ENCODE measurements around the gene ZNF184.

The ZNF184 gene

GRCh38 chr6:27419363-27419762 lies 53.5 kb downstream of the ZNF184 start:
- DNase-seq: no peak

- DNase-seq: no peak
Observed at GRCh38 chr6:27415898-27416297, 57.0 kb downstream of the ZNF184 start.

GRCh38 chr6:27414996-27415395 lies 57.9 kb downstream of the ZNF184 start:
- no peak for DNase-seq

DNA sequence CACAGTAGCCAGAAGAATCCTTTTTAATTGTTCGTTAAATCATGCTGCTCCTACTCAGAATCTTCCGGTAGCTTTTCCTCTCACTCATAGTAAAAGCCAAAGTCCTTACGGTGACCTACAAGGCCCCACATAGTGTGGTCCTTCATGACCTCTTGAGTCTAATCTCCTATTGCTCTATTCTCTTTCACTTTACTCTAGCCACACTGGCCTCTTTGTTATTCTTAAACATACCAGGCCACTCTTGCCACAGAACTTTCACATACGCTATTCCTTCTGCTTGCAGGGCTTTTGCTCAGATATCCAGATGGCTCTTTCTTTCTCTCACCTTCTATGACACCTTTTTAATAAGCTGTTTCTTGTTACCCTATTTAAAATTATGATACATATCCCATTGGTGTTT lies 58.6 kb downstream of the ZNF184 start:
- no peak for DNase-seq

DNA sequence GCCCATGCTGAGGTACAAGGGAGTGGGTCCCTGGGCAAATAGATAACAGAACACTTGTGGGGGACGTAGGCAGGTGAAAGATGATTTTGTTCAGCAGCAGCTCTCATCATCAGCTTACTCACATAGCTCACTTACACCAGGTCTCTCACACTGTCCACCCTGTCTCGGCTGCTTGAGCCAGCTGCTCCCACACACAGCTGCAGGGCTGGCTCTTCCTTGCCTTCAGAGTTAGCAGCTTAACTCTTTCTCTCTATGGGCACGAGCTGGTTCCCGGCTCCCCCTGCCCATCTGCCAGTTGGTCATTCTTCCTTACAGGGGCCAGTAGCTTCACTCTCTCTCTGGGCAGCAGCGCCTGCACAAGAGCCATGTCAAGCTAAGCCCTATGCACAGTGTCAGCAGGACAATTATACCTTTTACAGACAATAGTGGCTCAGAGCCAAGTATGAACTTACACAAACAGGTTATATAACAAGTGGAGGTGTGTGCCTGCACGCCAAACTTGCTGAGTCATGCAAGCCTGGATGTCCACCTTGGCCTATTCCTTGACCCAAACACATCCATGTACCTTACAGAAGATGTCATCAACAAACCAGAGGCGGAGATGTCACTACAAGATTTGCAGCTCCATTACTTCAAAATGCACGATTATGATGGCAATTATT lies 65.6 kb downstream of the ZNF184 start:
- DNase-seq: no peak

- no peak for DNase-seq
Observed at GRCh38 chr6:27406085-27406484, 66.8 kb downstream of the ZNF184 start.

DNA sequence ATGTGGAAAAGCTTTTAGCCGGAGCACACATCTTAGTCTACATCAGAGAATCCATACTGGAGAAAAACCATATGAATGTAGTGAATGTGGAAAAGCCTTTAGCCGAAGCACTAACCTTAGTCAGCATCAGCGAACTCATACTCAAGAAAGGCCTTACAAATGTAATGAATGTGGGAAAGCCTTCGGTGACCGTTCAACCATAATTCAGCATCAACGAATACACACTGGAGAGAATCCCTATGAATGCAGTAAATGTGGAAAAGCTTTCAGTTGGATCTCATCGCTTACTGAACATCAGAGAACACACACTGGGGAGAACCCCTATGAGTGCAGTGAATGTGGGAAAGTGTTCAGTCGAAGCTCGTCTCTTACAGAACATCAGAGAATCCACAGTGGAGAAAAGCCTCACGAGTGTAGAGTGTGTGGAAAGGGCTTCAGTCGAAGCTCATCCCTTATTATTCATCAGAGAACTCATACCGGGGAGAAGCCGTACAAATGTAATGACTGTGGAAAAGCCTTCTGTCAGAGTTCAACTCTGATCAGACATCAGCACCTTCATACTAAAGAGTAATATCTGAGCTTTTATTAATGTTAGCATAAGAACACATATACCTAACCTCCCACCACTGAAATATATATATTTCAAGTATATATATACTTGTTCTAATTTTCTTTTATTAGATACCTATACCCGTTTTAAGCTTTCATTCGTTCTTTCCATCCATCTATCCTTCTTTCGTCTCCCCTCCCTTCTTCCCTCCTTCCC lies 71.8 kb downstream of the ZNF184 start:
- DNase-seq: no peak
